Measurements from ENCODE around the gene TFAM.

The TFAM gene

GRCh38 chr10:58436071-58436470 is 50.9 kb downstream of the TFAM start:
- DNase-seq = no peak

- DNase-seq = no peak
Observed at GRCh38 chr10:58438340-58438871, 53.2 kb downstream of the TFAM start.

- DNase-seq = no peak
Observed at GRCh38 chr10:58438986-58439385, 53.8 kb downstream of the TFAM start.

- no peak for DNase-seq
Observed at GRCh38 chr10:58439632-58440364, 54.6 kb downstream of the TFAM start.

GRCh38 chr10:58440484-58440883 is 55.3 kb downstream of the TFAM start:
- DNase-seq = no peak

- DNase-seq = no peak
Observed at GRCh38 chr10:58444321-58444720, 59.1 kb downstream of the TFAM start.

- DNase-seq = no peak
Observed at GRCh38 chr10:58444876-58445275, 59.7 kb downstream of the TFAM start.

- no peak for DNase-seq
Observed at GRCh38 chr10:58448121-58448935, 63.1 kb downstream of the TFAM start.

Data from hematopoietic multipotent progenitor cell treated with erythropoietin and hydrocortisone succinate and interleukin-3 and kit ligand, for 6 days (in vitro differentiated cells).